RWPE2 (cell line): ENCODE measurements around the gene ALX4.

Experiments
- ATAC-seq: fragments of 200-7000 bp; cut with Tn5 transposase; 3 replicates; pipeline ENCODE4 v1.9.1; 2021; ENCODE audit warnings: low read depth
- DNase-seq: peaks from one replicate; pipeline ENCODE4 v3.0.0-alpha.2; 2020; ENCODE audit warnings: low spot score
- H3K27ac ChIP-seq: fragments of 450-650 bp; 2 replicates; pipeline ENCODE4 v1.5.1; 2017; ENCODE audit warnings: mild to moderate bottlenecking; ENCODE audit not compliant: poor library complexity, severe bottlenecking
- H3K27me3 ChIP-seq: fragments of 250-450 bp; sonication (Bioruptor Pico); 2 replicates; pipeline ENCODE4 v1.5.1; 2021; ENCODE audit warnings: mild to moderate bottlenecking, moderate library complexity; ENCODE audit not compliant: insufficient read depth, poor library complexity, severe bottlenecking
- H3K36me3 ChIP-seq: fragments of 250-450 bp; sonication (Bioruptor Pico); 2 replicates; pipeline ENCODE4 v1.5.1; 2020; ENCODE audit warnings: low read depth, mild to moderate bottlenecking, moderate library complexity
- H3K4me1 ChIP-seq: fragments of 250-450 bp; sonication (Bioruptor Pico); 2 replicates; pipeline ENCODE4 v1.5.1; 2021; ENCODE audit warnings: mild to moderate bottlenecking, moderate library complexity; ENCODE audit not compliant: insufficient read depth, poor library complexity, severe bottlenecking
- H3K4me3 ChIP-seq: fragments of 250-450 bp; sonication (Bioruptor Pico); 2 replicates; pipeline ENCODE4 v1.5.1; 2021; ENCODE audit warnings: mild to moderate bottlenecking, moderate library complexity; ENCODE audit not compliant: severe bottlenecking
- H3K9me3 ChIP-seq: fragments of 250-450 bp; sonication (Bioruptor Pico); 2 replicates; pipeline ENCODE4 v1.5.1; 2021; ENCODE audit warnings: mild to moderate bottlenecking, moderate library complexity; ENCODE audit not compliant: severe bottlenecking
- TF ChIP-seq, protein P1 (sequence below): fragments of 450-650 bp; IDR thresholded peaks from one replicate; pipeline ENCODE4 v1.5.1; 2017; ENCODE audit warnings: mild to moderate bottlenecking, moderate library complexity; ENCODE audit not compliant: poor library complexity, severe bottlenecking

ALX4 gene

DNA sequence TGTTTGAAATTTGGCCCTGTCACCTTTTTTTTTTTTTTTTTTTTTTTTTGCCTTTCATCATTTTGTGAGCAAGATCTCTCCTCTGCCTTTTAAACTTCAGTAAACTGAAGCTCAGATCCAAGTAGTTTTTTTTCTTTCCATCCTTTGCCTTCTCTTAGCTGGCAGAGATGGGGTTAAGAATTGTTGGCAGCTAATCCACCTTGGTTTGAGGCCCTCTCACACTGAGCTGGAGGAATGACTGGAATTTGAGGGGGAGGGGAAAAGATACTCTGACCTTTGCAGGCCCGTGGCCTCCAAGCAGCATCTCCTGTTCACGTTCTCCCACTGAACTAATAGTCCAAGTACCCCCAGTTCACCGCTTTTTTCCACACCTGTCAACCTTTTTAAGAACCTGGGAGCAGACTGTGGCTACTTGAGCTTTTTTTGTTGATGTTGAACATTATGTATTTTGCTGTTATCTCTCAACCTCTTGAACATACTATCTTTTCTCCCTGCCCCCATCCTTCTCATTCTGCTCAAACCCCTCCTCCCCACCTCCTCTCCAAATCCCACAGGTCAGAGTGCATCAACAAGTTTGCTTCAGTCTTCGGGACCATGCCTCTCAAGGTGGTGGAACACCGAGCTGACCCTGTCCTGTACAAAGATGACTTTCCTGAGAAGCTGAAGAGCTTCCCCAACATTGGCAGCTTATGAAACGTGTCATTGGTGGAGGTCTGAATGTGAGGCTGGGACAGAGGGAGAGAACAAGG, 66.2 kb downstream of the ALX4 start:
- no peaks in the 10 kb centered on the region for H3K9me3 ChIP-seq
- H3K27ac ChIP-seq, result no peak overlapping the region
- peaks cover 7% of the 10 kb centered on the region for H3K36me3 ChIP-seq
- no peak overlapping the region for H3K4me3 ChIP-seq
- TF ChIP-seq, protein P1, sequence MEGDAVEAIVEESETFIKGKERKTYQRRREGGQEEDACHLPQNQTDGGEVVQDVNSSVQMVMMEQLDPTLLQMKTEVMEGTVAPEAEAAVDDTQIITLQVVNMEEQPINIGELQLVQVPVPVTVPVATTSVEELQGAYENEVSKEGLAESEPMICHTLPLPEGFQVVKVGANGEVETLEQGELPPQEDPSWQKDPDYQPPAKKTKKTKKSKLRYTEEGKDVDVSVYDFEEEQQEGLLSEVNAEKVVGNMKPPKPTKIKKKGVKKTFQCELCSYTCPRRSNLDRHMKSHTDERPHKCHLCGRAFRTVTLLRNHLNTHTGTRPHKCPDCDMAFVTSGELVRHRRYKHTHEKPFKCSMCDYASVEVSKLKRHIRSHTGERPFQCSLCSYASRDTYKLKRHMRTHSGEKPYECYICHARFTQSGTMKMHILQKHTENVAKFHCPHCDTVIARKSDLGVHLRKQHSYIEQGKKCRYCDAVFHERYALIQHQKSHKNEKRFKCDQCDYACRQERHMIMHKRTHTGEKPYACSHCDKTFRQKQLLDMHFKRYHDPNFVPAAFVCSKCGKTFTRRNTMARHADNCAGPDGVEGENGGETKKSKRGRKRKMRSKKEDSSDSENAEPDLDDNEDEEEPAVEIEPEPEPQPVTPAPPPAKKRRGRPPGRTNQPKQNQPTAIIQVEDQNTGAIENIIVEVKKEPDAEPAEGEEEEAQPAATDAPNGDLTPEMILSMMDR, result no peak
- H3K27me3 ChIP-seq, result no peaks in the 10 kb centered on the region
- no peak for ATAC-seq
- DNase-seq, result no peak
- no peaks in the 10 kb centered on the region for H3K4me1 ChIP-seq

- H3K36me3 ChIP-seq, result peaks cover 7% of the 10 kb centered on the region
- no peaks in the 10 kb centered on the region for H3K27me3 ChIP-seq
- H3K9me3 ChIP-seq, result no peaks in the 10 kb centered on the region
- H3K27ac ChIP-seq, result no peak overlapping the region
- TF ChIP-seq, protein P1, result no peak
- H3K4me3 ChIP-seq, result no peak overlapping the region
- no peak for DNase-seq
- no peaks in the 10 kb centered on the region for H3K4me1 ChIP-seq
- no peak for ATAC-seq
Observed at GRCh38 chr11:44243086-44243485, 66.9 kb downstream of the ALX4 start.

GRCh38 chr11:44241851-44242250, 68.1 kb downstream of the ALX4 start:
- Histone ChIP-seq H3K36me3 (peaks cover 12% of the 10 kb centered on the region), H3K9me3 (no peaks in the 10 kb centered on the region), H3K27me3 (no peaks in the 10 kb centered on the region), H3K4me3 (no peak overlapping the region), H3K4me1 (no peaks in the 10 kb centered on the region), H3K27ac (no peak overlapping the region)
- ATAC-seq (no peak), DNase-seq (no peak)
- TF ChIP-seq, protein P1, result no peak

DNA sequence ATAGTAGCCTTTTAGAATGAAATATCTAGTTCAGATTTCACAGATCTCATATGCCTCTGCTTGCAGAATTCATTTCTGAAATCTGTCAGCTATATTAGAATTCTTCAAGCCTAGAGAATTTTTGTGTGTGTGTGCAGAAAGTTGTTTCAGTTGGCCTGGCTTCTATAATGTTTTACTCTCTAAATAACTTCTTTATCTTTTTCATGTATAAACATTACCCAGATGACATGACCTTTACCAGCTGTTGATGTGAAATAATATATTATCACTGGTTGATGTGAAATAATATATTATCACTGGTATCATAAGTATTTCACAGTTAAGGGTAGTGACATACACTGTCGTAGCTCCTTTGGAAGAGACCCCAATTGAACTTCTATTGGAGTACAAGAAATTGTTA, 72.8 kb downstream of the ALX4 start:
- Histone ChIP-seq H3K27ac (no peak overlapping the region), H3K4me1 (no peaks in the 10 kb centered on the region), H3K9me3 (no peaks in the 10 kb centered on the region), H3K4me3 (no peak overlapping the region), H3K36me3 (peaks cover 28% of the 10 kb centered on the region), H3K27me3 (no peaks in the 10 kb centered on the region)
- ATAC-seq, result no peak
- DNase-seq, result no peak
- TF ChIP-seq, protein P1, result no peak

DNA sequence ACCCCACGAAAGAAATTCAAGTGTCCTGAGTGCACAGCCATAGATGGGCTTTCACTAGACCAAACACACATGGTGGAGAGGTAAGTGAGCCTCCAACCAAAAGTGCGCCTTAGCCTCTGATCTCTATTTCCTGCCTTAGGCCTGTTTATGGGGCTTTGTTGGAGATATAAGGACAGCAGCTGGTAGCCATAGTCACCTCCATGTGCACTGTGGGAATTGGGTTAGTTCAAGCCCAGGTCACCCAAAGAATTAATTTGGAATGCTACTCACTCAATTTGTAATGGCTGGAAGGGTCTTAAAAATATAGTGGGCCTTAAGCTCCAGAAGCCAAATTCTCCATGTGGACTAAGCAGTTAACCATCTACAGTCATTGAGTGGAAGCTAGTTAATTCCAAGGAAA, 73.6 kb downstream of the ALX4 start:
- TF ChIP-seq, protein P1, result no peak
- DNase-seq (no peak), ATAC-seq (no peak)
- Histone ChIP-seq H3K27ac (no peak overlapping the region), H3K36me3 (peaks cover 28% of the 10 kb centered on the region), H3K27me3 (no peaks in the 10 kb centered on the region), H3K4me1 (no peaks in the 10 kb centered on the region), H3K9me3 (no peaks in the 10 kb centered on the region), H3K4me3 (no peak overlapping the region)
